HepG2 (cell line): ENCODE results near the gene KLF13. TPM values are rescaled to one million over a fixed set of nuclear protein-coding genes. Genes with fewer than 3 reads are reported as not detected.
A peak's percentile ranks its signal among the peaks of the same experiment; 100 is the strongest.

Experiments used
- EP300 ChIP-seq, 3 experiments: sonication (generic) in 1 of 3; formaldehyde crosslinking in 1 of 3; IDR thresholded peaks; 2 replicates each; pipeline versions ENCODE4 v1.5.1 to v1.6.1; 2011 to 2020; ENCODE audit warnings: low read depth in 2 of 3, low read length in 2 of 3, borderline replicate concordance in 1 of 3, improper control_type of control experiment in 1 of 3, mild to moderate bottlenecking in 1 of 3, missing genetic modification reagents in 1 of 3, moderate library complexity in 1 of 3
- HNF4G ChIP-seq, 2 experiments: sonication (generic) in 1 of 2; formaldehyde crosslinking in 1 of 2; IDR thresholded peaks; 2 replicates each; pipeline versions ENCODE4 v1.4.0 to v1.6.1; 2011 to 2020; ENCODE audit warnings: borderline replicate concordance in 2 of 2, low read depth in 2 of 2, mild to moderate bottlenecking in 2 of 2, low read length in 1 of 2, missing genetic modification reagents in 1 of 2, moderate library complexity in 1 of 2
- KDM4B ChIP-seq: sonication (generic); formaldehyde crosslinking; IDR thresholded peaks from 2 replicates; pipeline ENCODE4 v1.4.0; 2020; ENCODE audit warnings: missing genetic modification reagents
- MXI1 ChIP-seq: IDR thresholded peaks from 3 replicates; pipeline ENCODE4 v1.6.1; 2012; ENCODE audit warnings: low read depth, low read length, inconsistent platforms, borderline replicate concordance
- NCOA1 ChIP-seq: sonication (generic); formaldehyde crosslinking; IDR thresholded peaks from 2 replicates; pipeline ENCODE4 v1.9.0; 2021; ENCODE audit warnings: missing genetic modification reagents
- PLRG1 ChIP-seq: fragments of 450-650 bp; conservative IDR thresholded peaks from 2 replicates; pipeline ENCODE4 v1.6.1; 2016
- RARA ChIP-seq: IDR thresholded peaks from 2 replicates; pipeline ENCODE4 v1.6.1; 2016; ENCODE audit warnings: missing genetic modification reagents, missing compliant biosample characterization
- SMAD1 ChIP-seq: sonication (generic); formaldehyde crosslinking; IDR thresholded peaks from 2 replicates; pipeline ENCODE4 v1.4.0; 2020; ENCODE audit warnings: missing genetic modification reagents, low read depth, mild to moderate bottlenecking, borderline replicate concordance
- ZNF136 ChIP-seq: sonication (generic); formaldehyde crosslinking; IDR thresholded peaks from 2 replicates; pipeline ENCODE4 v1.8.1; 2022; ENCODE audit warnings: low read depth, mild to moderate bottlenecking, moderate library complexity, missing genetic modification reagents
- ZNF205 ChIP-seq: IDR thresholded peaks from 2 replicates; pipeline ENCODE4 v1.6.1; 2018; ENCODE audit warnings: missing biosample characterization, missing genetic modification reagents
- ZNF33A ChIP-seq: sonication (generic); formaldehyde crosslinking; IDR thresholded peaks from 2 replicates; pipeline ENCODE4 v1.5.1; 2020; ENCODE audit warnings: missing genetic modification reagents, mild to moderate bottlenecking, moderate library complexity, borderline replicate concordance
- ZNF564 ChIP-seq: sonication (generic); formaldehyde crosslinking; IDR thresholded peaks from 2 replicates; pipeline ENCODE4 v1.8.1; 2023; ENCODE audit warnings: mild to moderate bottlenecking, missing genetic modification reagents
- ZNF879 ChIP-seq: sonication (generic); formaldehyde crosslinking; IDR thresholded peaks from 2 replicates; pipeline ENCODE4 v1.8.1; 2023; ENCODE audit warnings: missing genetic modification reagents
- polyA plus RNA-seq, 8 experiments: library from polyadenylated mRNA; depleted of rRNA in 3 of 8; stranded (reverse) in 7 of 8; unstranded in 1 of 8; fragments of >200 nt; fragmentation: Illumina TruSeq in 4 of 8; extraction: Trizol in 4 of 8; gene quantifications; 2 replicates each; pipeline versions ENCODE4 v1.2.1 to v1.2.3, GENCODE V29; 2011 to 2016; ENCODE audit warnings: low read depth in 4 of 8, missing spikeins in 1 of 8, mixed read lengths in 1 of 8; ENCODE audit not compliant: insufficient read depth in 1 of 8
- total RNA-seq, 5 experiments: library from RNA; depleted of rRNA; stranded (reverse); fragments of >200 nt; fragmentation: Illumina TruSeq; extraction: Trizol; gene quantifications; 2 replicates each; pipeline ENCODE4 v1.2.3, GENCODE V29; 2016; ENCODE audit warnings: low read depth in 1 of 5
- TF ChIP-seq, protein P1 (sequence below): sonication (generic); formaldehyde crosslinking; IDR thresholded peaks from 2 replicates; pipeline ENCODE4 v1.5.1; 2020; ENCODE audit warnings: mild to moderate bottlenecking, missing genetic modification reagents, moderate library complexity
- TF ChIP-seq, protein P2 (sequence below): sonication (generic); formaldehyde crosslinking; IDR thresholded peaks from 2 replicates; pipeline ENCODE4 v1.8.0; 2022; ENCODE audit warnings: missing genetic modification reagents, mild to moderate bottlenecking, inconsistent platforms, borderline replicate concordance
- TF ChIP-seq, protein P3 (sequence below): sonication (generic); formaldehyde crosslinking; IDR thresholded peaks from 2 replicates; pipeline ENCODE4 v1.8.1; 2022; ENCODE audit warnings: low read depth, mild to moderate bottlenecking, missing genetic modification reagents

Gene KLF13
- total and polyA plus RNA-seq, 2 of the 13 experiments (the other 11 are each of a cell fraction or from before 2014, with no cell fraction given) = 16.8 to 25.1 TPM

DNA sequence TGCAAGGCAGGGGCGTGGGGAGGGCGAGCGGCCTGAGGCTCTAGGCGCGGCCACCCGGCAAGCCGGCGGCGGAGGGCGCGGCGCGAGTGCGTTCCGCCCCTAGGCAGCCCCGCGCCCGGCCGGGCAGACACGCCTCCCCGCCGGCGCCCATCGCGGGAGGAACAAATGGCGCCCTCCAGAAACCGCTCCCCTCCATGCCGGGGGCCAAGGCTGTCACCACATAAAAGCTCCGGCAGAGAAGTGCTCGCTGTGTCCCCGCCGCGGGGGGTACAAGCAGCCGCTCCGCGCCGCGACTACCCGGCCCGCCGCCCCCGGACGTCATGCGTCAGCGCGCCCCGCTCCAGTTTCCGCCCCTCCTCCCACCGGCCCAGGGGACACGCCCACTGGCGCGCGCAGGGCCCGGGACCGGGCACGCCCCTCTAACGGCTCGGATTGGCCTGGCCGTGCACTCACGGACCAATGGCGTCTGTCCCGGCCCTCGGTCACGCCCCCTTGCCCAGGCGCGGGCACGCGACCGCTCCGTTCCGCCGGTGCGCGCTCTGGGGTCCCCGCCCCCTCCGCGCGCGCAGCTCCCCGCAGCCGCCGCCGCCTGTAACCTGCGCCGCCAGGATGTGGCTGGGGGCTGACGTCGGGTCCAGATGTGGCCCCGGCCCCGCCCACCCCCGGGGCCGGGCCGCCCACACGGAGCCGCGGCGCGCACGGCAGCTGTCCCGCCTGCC is at the start of gene KLF13 (continued):
- TF ChIP-seq, protein P1, sequence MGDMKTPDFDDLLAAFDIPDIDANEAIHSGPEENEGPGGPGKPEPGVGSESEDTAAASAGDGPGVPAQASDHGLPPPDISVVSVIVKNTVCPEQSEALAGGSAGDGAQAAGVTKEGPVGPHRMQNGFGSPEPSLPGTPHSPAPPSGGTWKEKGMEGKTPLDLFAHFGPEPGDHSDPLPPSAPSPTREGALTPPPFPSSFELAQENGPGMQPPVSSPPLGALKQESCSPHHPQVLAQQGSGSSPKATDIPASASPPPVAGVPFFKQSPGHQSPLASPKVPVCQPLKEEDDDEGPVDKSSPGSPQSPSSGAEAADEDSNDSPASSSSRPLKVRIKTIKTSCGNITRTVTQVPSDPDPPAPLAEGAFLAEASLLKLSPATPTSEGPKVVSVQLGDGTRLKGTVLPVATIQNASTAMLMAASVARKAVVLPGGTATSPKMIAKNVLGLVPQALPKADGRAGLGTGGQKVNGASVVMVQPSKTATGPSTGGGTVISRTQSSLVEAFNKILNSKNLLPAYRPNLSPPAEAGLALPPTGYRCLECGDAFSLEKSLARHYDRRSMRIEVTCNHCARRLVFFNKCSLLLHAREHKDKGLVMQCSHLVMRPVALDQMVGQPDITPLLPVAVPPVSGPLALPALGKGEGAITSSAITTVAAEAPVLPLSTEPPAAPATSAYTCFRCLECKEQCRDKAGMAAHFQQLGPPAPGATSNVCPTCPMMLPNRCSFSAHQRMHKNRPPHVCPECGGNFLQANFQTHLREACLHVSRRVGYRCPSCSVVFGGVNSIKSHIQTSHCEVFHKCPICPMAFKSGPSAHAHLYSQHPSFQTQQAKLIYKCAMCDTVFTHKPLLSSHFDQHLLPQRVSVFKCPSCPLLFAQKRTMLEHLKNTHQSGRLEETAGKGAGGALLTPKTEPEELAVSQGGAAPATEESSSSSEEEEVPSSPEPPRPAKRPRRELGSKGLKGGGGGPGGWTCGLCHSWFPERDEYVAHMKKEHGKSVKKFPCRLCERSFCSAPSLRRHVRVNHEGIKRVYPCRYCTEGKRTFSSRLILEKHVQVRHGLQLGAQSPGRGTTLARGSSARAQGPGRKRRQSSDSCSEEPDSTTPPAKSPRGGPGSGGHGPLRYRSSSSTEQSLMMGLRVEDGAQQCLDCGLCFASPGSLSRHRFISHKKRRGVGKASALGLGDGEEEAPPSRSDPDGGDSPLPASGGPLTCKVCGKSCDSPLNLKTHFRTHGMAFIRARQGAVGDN (CRISPR knock-in tag) = peak; percentile 52
- TF ChIP-seq ZNF564 = no peak
- TF ChIP-seq ZNF205 (CRISPR knock-in tag) = 0 out of 2 replicates have a peak, but pooled peaks have one; percentile 25
- no peak for TF ChIP-seq PLRG1
- TF ChIP-seq ZNF33A = no peak
- TF ChIP-seq, protein P2, sequence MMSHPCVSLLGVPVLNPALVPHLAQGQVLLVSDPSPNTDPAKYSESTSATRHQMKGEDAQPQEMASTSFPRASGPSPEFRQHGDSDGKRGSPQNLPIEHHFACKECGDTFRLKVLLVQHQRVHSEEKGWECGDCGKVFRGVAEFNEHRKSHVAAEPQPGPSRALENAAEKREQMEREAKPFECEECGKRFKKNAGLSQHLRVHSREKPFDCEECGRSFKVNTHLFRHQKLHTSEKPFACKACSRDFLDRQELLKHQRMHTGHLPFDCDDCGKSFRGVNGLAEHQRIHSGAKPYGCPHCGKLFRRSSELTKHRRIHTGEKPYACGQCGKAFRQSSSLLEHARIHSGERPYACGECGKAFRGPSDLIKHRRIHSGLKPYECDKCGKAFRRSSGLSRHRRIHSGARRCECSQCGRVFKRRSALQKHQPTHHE (CRISPR knock-in tag) = no peak
- no peak for TF ChIP-seq KDM4B (CRISPR knock-in tag)
- TF ChIP-seq, protein P3, sequence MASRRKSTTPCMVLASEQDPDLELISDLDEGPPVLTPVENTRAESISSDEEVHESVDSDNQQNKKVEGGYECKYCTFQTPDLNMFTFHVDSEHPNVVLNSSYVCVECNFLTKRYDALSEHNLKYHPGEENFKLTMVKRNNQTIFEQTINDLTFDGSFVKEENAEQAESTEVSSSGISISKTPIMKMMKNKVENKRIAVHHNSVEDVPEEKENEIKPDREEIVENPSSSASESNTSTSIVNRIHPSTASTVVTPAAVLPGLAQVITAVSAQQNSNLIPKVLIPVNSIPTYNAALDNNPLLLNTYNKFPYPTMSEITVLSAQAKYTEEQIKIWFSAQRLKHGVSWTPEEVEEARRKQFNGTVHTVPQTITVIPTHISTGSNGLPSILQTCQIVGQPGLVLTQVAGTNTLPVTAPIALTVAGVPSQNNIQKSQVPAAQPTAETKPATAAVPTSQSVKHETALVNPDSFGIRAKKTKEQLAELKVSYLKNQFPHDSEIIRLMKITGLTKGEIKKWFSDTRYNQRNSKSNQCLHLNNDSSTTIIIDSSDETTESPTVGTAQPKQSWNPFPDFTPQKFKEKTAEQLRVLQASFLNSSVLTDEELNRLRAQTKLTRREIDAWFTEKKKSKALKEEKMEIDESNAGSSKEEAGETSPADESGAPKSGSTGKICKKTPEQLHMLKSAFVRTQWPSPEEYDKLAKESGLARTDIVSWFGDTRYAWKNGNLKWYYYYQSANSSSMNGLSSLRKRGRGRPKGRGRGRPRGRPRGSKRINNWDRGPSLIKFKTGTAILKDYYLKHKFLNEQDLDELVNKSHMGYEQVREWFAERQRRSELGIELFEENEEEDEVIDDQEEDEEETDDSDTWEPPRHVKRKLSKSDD = 0 out of 2 replicates have a peak, but pooled peaks have one; percentile 42
- TF ChIP-seq ZNF879 (CRISPR knock-in tag) = 0 out of 2 replicates have a peak, but pooled peaks have one; percentile 9
- no peak for TF ChIP-seq HNF4G (IDR thresholded peaks at IDR 0.05; ENCODE audit: borderline replicate concordance, low read depth, low read length)
- no peak for TF ChIP-seq HNF4G (CRISPR knock-in tag; IDR thresholded peaks at IDR 0.05; ENCODE audit: borderline replicate concordance, low read depth)
- no peak for TF ChIP-seq ZNF136 (CRISPR knock-in tag)
- TF ChIP-seq NCOA1 = no peak
- peak; percentile 40; the same call in 1 of the 2 replicates for TF ChIP-seq SMAD1
- TF ChIP-seq RARA = peak; percentile 18; the same call in 1 of the 2 replicates
- TF ChIP-seq EP300 (IDR thresholded peaks at IDR 0.05; ENCODE audit: low read depth in 2 of 2, low read length in 2 of 2) = no peak
- TF ChIP-seq EP300 (CRISPR knock-in tag; IDR thresholded peaks at IDR 0.05; ENCODE audit: borderline replicate concordance) = no peak
- TF ChIP-seq MXI1 = peak; percentile 75; the same call in 1 of the 3 replicates
